ENCODE results near the gene TSPAN9.

TSPAN9 gene

GRCh38 chr12:3281588-3282383 lies 204.6 kb downstream of the TSPAN9 start:
- no peak for DNase-seq

DNA sequence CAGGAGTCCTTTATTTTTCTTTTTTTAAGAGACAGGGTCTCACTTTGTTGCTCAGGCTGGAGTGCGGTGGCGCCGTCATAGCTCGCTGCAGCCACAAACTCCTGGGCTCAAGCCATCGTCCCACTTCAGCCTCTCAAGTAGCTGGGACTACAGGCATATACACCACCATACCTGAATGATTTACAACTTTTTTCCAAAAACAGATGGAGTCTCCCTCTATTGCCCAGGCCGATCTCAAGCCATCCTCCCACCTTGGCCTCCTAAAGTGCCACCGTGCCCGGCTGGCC lies 205.1 kb downstream of the TSPAN9 start:
- DNase-seq, result no peak

GRCh38 chr12:3283137-3283680 lies 206.0 kb downstream of the TSPAN9 start:
- no peak for DNase-seq

- DNase-seq, result no peak
Measured at GRCh38 chr12:3284405-3284804, 207.2 kb downstream of the TSPAN9 start.

- DNase-seq, result no peak
Measured at GRCh38 chr12:3285570-3285969, 208.4 kb downstream of the TSPAN9 start.

DNA sequence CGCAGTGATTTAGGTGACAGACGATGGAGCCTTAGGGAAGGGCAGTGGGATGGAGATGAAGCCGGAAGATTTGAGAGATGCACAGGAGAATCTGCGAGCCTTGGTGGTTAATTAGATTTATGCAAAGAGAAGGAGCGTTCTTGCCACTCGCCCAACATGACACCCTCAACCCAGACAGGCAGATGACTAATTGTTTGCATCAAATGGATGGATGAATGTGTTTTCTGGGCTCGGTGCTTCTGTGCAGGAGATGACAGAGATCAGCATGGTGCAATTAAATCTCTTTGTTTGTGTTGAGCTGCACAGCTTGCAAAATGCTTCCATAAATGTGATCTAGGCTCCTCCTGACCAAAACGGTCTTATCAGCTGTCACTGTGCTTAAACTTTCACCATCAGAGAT lies 211.5 kb downstream of the TSPAN9 start:
- DNase-seq, result no peak

- DNase-seq, result no peak
Measured at GRCh38 chr12:3289702-3290101, 212.5 kb downstream of the TSPAN9 start.

DNA sequence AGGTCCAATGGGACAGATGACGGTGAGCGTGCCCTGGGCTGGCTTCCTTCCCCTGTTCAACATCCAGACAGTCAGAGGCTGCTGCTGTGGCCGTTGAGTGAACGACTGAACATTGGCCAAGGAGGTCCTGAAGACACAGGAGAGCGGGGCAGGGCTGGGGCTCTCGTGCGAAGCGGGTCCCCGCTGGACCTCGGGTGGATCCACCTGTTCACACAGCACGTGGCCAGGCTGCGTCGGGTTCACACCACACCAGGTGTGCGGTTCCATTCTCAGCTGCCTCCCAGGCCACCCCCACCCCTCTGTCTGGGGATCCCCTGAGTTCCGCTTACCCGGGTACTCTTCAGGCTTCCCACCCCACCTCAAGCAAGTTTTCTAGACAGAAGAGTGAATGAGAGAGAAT lies 214.8 kb downstream of the TSPAN9 start:
- no peak for DNase-seq

- DNase-seq, result no peak
Measured at GRCh38 chr12:3292677-3293412, 215.7 kb downstream of the TSPAN9 start.

DNA sequence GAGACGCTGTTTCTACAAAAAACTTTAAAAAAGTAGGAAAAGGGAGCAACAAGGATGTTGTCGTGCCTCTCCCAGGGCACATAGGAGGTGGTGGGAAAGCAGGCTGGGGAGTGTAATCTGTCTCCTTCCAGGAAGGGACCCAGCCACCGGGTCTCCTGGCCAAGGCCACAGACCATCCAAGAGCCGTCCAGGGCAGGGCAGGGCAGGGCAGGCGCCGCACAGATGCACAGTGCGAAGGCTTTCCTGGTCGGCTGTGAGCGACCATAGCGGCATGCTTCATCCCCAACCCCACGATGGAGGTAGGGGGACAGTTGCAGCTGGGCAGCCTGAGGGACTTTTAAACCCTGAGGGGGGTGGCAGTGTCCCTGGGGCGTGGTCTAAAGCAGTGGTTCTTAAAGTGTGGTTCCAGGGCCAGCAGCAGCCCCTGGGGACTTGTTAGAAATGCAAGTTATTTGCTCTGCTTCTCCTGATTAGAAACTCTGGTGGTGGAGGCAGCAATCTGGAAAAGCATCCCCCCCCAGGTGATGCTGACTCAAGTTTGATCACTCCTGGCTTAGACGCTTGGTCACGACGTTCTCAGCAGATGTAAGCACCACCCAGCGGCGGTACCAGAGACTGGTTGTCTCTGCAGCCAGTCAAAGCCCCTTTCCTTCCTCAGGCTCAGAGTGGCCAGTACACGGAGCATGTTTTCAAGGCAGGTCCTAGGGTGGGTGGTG lies 216.4 kb downstream of the TSPAN9 start:
- DNase-seq, result no peak

DNA sequence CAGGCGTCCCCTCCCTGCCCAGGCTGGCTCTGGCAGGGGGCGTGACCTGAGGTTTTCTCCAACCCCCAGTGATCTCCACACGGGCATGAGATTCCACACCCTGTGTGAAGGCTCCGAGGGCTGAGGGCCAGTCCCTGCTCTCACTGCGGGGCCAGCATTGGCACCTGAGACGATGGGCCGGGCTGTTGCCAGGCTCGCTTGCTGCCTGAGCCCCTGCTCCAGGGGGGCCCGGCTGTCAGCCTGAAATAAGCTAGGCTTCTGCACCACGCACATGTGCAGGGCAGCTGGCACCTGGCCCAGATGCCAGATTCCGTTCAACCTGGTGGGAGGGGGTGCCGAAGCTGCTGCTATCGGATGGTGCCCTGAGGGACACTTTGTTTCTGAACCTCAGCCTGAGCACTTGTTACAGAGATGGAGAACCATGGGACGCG lies 217.3 kb downstream of the TSPAN9 start:
- DNase-seq, result no peak

DNA sequence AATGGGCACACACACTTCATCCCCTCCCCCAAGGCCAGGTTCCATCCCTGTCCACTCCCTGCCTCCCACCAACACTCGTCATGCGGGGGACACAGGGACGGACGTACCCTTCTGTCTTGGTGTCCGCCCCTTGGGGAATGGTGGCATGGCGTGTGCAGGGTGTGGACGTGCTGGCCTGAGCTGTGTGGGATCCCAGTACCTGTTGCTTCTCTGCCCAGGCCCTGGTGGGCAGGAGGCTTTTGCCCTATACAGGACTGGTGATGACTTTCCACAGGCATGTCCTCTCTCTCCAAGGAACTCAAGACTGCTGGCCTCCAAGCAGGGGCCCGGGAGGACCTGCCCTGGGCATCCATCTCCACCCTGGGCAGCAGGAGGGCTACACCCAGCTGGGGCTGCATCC lies 218.0 kb downstream of the TSPAN9 start:
- DNase-seq, result no peak

- no peak for DNase-seq
Measured at GRCh38 chr12:3295646-3296408, 218.6 kb downstream of the TSPAN9 start.

DNA sequence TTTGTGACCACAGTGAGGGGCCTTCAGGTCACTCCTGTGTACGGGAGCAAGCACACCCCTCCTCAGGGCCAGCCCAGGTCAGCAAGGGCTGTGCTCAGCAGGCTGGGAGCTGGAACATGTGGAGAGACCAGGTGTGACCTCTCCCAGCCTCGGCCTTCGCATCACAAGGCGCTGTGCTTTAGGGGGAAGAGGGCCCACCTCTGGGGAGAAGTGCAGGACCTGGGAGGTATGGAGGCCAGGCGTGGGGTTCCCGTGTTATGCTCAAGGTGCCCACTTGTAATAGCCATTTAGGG lies 219.2 kb downstream of the TSPAN9 start:
- no peak for DNase-seq

DNA sequence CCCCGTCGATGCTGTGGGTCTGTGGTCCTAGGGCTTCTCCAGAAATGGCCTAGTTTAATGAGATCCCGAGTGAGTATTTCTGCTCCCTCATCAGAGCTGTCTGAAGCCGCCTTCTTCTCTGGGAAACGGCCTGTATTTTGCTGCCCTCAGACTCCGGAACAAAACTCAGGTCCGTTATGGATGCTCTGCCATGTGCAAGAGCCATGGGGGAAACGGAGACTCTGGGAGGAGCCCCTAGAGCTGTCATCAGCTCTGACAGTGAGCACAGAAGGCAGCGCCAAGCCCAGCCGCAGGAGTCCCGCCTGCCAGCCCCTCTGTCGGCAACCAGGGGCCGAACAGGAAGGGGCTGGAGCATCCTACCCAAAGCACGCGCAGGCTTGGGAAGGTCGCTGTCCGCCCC lies 221.4 kb downstream of the TSPAN9 start:
- DNase-seq, result no peak

- DNase-seq, result peak; percentile 80
Measured at GRCh38 chr12:3299929-3300832, 223.0 kb downstream of the TSPAN9 start.

- DNase-seq, result no peak
Measured at GRCh38 chr12:3300833-3301401, 223.7 kb downstream of the TSPAN9 start.

- DNase-seq, result no peak
Measured at GRCh38 chr12:3302401-3303041, 225.3 kb downstream of the TSPAN9 start.

- DNase-seq, result no peak
Measured at GRCh38 chr12:3303410-3304136, 226.4 kb downstream of the TSPAN9 start.

GRCh38 chr12:3304436-3305165 lies 227.4 kb downstream of the TSPAN9 start:
- DNase-seq, result no peak

Measured in activated CD4-positive, CD25-positive, alpha-beta regulatory T cell treated with anti-CD3 and anti-CD28 coated beads, Interleukin-2, amount 50 U/mL, for 72 hours (primary cell).